Activated T-cell treated with anti-CD3 and anti-CD28 coated beads for 1 hour (primary cell): Measurements from ENCODE around the gene DNAAF3.
A peak's percentile ranks its signal among the peaks of the same experiment; 100 is the strongest.
"Not testable (repeated sequence)": the region's sequence is repeated elsewhere in the genome, so short reads cannot be mapped to it uniquely, and the experiment has no call there.

Experiments used
- DNase-seq: peaks from one replicate; pipeline ENCODE4 v3.0.0-alpha.2; 2020; ENCODE audit warnings: low read depth

The DNAAF3 gene

DNA sequence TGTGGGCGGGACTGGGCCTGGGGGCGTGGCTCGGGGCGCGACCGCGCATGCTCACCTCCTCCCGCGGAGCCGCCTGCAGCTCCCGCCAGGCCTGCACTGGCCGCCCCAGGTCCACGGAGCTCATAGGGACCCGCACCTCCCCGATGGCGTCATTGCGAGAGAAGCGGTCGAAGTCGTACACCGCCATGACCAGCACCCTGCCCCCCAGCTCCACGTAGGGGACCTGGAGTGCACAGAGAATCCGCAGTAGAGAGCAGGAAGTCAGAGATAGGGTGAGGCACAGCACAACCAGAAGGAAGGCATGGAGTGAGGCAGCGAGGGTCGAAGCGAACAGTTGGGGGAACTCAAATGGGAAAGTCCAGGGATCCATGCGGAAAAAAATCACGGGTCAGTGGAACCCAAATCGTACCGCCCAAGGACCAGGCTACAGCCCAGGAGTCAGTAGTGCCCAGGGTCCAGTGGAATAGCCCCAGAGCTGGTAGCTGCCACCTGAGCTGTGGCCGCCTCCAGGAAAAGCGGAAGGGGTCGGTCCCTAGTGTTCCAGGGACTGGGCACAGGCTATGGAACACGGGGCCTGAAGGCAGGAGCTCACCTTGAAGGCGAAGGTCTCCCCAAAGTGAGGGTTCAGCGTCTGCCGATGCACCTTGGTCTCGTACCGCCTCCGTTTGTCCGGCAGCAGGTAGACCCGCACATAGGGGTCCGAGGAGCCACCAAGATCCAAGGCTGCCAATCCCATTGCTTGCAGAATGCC is 8.9 kb upstream of the DNAAF3 start:
- DNase-seq, result no peak

DNA sequence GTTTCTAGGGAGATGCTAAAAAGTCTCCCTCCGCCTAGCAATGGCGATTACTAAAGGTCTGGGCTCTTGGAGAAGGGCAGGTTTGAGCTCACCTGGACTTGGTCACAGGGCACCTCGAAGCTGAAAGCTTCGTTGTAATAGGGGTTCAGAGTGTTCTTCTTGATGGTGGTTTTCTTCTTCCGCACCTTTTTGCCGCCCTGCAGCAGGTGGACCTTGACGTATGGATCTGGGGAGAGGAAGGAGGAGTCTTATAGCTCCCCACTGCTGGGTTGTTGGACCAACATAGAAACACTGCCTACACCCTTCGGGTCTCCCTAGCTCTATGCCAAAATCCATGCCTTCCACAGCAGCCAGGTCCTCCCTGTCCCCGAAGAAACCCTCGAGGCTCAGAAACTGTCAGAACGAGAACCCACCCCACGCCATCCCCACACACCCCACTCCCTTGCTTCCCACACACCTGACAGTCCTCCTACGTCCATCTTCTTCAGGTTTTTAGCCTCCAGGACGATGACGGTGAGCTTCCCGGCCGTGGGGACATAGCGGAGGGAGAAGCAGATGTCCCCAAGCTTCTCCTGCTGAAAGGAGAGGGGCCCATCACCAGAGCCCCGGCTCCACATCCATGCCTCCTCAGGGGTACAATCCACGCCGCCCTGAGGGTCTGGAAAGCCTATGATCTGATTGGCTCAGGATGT is 8.2 kb upstream of the DNAAF3 start:
- no peak for DNase-seq

DNA sequence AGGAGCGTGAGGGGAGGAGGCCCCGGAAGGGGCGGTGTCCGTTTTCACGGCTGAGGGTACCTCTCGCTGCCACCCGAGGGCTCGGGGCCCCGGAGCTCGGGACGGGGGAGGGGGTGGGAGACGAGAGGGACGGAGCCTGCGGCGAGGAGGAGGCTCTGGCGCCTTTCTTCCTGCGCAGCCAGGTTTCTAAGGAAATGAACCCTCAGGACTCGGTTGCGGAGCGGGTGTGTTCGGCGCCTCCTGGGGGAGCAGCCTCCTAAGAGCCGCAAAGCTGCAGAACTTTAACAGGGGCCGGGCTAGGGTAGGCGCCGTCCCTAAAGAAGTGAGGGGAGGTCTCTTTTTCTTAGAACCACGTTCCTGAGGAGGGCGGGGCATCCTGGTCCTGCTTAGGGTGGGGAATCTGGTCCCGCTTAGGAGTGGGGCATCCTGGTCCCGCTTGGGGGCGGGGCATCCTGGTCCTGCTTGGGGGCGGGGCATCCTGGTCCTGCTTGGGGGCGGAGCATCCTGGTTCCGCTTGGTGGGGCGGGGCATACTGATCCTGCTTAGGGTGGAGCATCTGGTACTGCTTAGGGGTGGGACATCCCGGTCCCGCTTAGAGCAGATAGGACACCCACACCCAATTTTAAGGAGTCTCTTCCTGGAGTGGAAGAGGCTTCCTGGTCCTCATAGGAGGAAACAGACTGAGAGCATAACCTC is 7.4 kb upstream of the DNAAF3 start:
- DNase-seq, result no peak

DNA sequence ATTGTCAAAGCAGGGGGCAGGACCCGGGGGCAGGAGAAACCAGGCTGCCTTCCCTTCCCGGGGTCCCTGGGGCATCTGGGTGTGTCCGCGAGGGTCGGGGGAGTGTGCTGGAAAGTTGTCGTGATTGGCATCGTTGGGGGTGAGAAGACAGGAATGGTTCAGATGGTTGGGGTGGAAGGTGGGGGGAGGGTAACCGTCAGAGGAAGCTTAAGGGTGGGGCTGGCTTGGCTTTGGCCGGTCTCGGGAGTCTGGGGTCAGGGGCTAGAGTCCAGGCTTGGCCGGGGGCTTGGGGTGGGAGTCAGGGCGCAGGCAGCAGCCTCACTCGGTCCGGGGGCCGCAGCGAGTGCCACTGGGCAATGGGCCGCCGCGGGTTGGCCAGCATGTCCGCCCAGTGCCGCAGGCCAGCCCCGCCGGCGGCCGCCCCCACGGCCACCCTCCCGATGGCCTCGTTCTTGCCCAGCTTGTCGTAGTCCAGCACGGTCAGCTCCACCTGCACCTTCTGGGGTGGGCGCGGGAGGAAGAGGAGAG is 6.8 kb upstream of the DNAAF3 start:
- DNase-seq, result no peak

DNA sequence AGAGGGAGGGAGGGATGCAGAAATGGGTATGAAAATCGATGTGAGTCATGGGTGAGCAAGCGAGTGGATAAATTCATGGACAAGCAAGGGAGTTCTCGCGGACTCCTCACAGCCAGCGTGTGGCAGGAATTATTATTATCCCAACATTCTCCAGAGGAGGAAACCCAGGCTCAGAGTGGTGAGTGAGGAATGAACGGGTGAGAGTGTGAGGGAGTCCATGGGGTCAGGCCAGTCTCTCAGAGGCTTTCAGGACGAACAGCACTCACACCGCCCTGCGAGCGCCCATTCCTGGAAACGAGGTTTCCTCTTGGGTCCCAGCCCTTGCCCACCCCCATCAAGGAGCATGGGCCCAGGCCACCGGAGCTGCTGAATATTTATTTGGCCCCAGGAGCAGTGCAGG is 6.3 kb upstream of the DNAAF3 start:
- no peak for DNase-seq

DNA sequence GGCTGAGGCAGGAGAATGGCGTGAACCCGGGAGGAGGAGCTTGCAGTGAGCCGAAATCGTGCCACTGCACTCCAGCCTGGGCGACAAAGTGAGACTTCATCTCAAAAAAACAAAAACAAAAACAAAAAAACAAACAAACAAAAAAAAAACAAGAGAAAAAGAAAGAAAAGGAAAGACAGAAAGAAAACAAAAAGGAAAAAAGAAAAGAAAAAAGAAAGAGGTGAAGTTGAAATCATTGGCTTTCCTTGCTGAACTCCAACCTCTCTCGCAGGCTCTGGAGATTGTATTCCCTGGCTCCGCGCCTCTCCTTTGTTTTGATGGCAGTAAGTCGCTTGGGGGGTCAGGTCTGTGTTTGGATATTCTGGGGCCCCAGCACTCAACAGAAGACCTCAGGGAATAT is 5.9 kb upstream of the DNAAF3 start:
- DNase-seq, result not testable (repeated sequence)

DNA sequence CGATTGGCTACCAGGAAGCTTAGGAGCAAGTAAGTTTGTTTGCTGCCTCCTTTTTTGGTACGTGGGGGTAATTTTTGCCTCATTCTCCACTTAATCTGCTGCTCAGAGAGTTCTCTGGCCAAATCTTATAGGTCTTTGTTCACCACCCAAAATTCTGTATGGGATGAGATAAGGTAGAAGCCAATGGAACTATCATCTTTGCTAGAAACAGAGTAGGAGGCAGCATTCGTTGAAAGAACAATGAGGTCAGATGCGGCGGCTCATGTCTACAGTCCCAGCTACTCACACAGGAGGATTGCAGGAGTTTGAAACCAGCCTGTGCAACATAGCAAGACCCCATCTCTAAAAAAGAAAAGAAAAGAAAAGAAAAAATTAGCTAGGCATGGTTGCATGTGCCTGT is 5.0 kb upstream of the DNAAF3 start:
- no peak for DNase-seq

DNA sequence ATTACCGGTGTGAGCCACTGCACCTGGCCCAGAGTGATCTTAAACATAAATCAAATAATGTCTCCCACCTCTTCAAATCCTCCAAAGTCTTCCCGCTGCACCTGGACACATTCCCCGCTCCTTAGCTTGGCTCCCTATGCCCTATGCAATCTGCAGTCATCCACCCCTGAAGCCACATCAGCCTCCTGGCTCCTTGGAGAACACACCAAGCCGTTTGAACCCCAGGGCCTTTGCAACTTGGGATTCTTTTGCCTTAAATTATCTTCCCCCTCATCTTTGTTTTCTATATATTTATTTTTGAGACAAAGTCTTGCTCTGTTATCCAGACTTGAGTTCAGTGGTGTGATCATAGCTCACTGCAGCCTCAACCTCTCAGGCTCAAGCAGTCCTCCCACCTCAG is 2.7 kb upstream of the DNAAF3 start:
- DNase-seq, result no peak

DNA sequence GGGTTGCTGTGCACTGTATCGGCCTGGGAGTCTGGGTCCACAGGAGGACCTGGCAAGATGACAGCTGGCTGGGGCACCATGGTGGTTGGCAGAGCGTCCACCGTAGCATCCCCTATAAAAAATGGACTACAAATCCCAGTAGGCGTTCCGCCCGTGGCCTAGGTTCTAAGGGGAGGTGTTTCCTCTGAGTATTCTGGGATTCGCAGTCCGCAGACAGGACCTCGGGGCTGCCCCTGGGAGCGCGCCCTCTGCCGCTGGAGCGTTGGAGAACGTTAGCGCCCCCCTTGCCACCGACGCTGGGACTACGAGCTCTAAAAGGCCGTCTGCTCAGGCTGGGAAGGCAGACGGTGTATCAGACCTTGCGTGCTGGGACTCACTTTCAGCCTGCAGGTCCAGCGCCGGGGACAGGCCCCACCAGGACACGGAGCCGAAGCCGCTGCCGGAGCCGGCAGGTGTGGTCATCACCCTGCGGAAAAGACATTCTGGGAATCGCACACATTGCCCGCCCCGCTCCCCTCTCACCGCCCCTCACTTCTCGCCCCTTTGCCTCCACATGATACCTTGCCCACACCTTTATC is 372 bp downstream of the DNAAF3 start:
- no peak for DNase-seq

DNA sequence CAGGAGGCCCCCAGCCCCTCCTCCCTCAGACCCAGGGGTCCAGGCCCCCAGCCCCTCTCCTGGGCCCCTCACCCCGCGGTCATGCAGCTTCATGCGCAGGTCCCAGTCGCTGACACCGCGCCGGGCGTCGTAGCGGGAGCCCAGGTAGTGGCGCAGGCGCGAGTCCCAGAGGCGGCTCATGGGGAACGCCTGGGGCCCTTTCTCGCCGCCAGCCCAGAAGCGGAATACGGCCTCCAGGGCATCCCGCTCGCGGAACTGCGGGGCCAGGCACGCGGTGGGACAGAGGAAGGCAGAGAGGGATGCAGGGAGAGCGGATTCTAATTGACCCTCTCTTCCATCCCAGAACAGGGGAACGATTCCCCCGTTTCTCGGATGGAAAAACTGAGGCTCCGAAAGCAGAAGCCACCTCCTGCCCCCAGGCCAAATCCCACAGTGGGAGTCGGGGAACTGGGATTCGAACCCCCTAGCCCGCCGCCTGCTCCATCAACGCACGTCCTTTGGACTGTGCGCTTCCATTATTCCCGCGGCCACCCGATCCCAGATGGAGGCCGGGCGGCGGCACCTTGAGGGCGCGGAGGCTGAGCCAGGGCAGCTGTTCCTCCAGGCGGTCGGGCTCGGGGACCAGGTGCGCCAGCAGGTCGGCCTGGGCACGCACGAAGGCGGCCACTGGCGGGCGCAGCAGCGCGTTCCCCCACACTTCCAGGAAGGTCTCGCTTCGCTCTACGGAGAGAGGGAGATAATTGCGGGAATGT is 4.7 kb downstream of the DNAAF3 start:
- no peak for DNase-seq

DNA sequence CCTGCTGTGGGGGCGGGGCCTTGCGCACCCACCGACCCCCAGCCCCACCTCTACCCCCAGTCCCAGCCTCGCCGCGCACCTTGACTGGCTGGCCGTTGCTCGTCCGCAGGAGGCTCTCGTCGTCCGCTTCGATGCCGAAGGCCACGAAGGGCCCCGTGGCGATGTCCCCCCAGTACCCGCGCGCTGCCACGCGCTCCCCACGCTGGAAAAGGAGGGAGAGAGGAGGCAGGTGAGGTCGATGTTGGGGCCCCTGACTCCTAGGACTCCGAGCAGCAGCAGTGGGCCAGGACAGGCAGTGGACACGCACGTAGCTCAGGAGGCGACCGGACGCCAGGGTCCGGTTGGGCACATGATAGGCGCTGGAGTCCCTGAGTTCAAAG is 5.4 kb downstream of the DNAAF3 start:
- no peak for DNase-seq

DNA sequence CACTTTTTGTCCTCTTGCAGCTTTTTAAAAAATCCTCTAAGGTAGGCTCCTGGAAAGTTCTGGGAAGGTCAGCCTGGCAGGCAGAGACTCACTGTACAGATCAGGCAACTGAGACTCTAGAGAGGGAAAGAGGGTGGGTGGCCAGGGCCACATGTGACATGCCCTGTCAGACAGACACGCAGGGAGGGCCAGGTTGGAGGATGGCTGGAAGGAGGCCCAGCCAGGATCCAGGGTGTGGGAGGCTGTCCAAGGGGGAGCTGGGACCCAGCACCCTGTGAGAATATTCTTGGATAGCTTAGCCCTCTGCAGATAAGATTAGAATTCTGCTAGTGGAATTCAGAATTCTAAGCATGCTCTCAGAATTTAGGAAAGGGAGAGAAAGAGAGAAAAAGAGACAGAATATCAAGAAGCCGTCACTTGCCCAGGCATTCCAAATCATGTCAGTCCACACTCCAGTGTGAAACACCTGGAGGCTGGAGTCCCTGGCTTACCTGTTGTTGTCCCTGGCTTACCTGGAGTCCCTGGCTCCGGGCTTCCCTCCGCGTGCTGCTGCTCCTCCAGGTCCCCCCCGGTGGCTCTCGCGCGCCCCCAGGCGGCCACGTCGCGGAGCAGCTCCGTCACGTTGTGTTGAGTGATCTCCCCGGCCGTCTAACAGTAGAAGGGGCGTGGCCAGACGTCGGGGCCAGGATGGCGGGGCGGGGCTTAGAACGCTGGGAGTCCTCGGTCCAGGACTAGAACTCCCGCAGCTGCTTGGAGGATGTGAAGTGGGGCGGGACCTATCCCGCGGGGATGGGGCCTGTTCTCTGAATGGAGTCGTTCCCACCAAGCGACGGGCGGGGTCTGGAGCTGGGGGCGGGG is 6.1 kb downstream of the DNAAF3 start:
- DNase-seq, result peak; percentile 79

DNA sequence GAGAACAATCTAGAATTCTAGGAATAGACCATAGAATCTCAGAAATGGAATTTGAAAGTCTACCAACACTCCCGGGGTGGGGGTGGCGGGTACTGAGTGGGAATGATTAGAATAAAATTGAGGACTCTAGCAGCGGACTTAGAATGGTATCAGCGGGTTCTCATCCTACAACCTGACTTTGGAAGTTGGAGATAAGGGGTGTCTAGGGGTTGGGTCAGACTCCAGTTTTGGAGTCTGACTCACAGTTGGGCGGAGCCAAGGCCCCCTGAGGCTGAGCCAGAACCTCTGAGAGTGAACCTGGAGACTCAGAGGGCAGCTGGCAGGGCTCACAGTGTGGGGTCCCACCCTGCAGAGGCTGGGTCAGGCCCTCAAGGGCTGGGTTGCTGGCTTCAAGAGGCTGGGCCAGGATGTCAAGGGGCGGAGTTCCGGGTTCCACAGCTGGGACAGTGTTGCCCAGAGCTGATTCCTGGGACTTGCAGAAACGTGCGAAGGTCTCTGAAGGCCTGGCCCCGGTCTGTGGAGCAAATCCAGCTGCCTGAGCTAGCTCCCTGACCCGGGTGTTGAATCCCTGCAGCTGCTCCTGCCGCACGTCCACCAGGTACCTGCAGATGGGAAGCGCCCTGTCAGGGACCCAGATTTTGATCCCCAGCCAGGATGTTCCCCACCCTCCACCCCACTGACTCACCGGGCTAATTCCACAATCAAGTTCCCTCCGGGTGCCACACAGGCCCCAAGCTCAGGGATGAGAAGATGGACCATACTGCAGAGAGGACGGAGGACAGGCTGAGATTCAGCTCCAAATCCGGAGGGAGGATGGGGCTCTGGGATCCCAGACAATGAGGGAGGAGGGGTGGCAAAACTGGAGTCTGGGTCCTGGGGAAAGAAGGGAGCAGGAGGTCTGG is 7.3 kb downstream of the DNAAF3 start:
- DNase-seq, result no peak

DNA sequence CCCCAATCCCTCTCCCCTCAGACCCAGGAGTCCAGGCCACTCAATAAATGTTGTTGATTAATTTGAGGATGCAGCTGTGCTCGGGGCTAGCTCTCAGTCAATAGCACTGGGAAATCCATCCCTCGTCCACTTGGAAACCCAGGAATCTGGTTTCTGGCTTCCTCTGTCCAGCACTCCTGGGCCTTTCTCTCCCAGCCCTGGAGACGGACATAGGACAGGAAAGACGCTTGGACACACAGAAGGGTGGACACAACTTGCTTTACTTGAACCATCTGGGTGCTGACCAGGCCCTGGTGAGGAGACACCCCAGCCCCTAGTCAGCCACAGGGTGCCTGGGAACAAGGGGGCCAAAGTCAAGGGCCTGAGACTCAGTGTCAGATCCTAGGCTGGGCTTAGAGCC is 8.0 kb downstream of the DNAAF3 start:
- DNase-seq, result no peak

DNA sequence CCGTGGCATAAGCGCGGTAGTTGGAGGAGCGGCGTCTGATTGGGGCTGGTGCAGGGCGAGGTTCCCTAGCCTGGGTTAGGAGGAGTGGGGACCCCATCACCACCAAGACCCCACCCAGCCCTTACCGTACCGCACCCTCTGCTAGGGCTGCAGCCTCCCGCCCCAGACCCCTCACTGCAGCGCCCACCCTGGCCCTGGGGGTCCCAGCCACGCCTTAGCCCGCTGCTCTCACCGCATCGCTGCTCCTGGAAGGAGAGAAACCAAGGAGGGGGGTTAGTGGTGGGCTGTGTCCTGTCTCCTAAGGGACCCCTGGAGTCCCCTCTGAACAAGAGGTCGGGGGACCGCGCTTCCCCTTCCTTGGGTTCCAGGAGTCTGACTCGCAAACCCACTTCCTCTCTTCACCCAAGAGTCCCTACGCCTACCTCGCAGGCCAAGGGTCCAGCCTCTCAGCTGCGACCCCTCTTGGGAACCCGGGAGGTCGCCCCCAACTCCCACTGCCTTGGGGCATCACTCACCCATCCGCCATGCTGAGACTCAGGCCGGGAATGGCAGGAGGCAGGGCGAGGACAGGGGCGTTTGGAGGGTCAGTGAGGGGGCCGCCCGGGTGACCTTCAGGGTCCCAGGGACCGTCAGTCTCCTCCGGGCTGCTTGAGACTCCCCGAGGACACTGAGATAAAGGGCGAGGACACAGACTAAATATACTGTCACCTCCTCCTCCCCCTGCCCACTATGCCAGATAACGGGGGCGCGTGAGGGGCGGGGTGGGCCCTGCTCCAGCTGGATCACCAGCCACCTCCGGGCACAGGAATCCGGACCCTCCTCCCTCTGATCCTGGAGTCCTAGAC is 9.1 kb downstream of the DNAAF3 start, which contains the start of gene TNNI3:
TSS of gene TNNI3 (minus strand) at position 669 of the 845 bp plus-strand sequence. CDS start at position 526, 143 bp downstream.
- no peak for DNase-seq

DNA sequence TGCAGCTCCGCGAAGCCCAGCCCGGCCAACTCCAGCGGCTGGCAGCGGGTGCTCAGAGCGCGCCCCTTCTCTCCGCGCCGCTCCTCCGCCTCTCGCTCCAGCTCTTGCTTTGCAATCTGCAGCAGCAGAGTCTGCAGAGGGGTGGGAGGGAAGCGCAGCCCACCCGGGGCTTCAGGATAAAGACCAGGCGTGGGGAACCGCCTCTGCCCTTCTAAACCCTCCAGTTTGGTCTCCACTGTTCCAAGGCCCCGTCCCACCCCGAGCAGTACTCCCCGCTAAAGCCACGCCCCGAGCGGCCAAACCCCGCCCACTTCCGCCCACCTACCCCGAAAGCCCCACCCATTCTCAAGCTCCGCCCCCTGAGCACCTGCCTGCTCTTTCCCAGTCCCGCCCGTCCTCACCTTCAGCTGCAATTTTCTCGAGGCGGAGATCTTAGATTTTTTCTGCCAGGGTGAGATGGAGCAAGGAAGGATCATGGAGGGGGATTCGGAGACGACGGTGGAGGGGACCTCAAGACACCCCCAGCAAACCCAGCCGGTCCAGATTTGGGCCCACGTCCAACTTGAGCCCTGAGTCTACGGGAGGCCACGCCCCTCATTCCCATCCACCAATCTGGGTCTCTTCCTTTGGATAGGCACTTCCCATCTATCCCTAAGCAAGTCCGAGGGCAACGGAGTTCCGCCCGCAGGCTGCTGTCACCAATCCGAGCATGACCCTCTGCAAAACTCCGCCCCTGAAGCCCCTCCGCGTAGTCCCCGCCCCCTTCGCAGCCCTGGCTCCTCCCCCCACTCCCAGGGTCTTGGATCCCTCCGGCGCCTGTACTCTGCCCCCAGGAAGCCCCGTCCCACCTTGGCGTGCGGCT is 10.0 kb downstream of the DNAAF3 start:
- peak; percentile 31 for DNase-seq

DNA sequence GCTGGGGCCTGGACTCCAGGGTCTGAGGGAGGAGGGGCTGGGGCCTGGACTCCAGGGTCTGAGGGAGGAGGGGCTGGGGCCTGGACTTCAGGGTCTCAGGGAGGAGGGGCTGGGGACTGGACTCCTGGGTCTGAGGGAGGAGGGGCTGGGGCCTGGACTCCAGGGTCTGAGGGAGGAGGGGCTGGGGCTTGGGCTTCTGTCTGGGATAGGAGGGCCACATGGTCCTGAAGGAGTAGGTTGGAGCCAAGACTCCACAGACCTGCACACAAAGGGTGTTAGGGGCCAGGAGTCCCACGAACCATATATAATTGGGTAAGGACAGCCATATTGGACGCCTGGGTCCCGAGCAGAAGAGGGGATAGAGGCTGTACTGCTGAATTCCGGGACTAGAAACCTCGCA is 10.6 kb downstream of the DNAAF3 start:
- DNase-seq, result not testable (repeated sequence)
